Prostate gland (tissue), 2 donors: ENCODE results near the gene SHANK3. TPM values are rescaled to one million over a fixed set of nuclear protein-coding genes. Genes with fewer than 3 reads are reported as not detected.

Experiments
- DNase-seq: peaks from one replicate; pipeline ENCODE4 v3.0.0-alpha.2; 2019; ENCODE audit warnings: low spot score
- H3K27ac ChIP-seq, 2 donors: fragments of 200-600 bp; sonication (generic); 2 replicates each; pipeline ENCODE4 v1.5.1; 2017 to 2019
- H3K27me3 ChIP-seq: fragments of 200-600 bp; sonication (generic); replicated peaks from 2 replicates; pipeline ENCODE4 v1.5.1; 2019; ENCODE audit not compliant: insufficient read depth
- H3K36me3 ChIP-seq, 2 donors: fragments of 200-600 bp; sonication (generic); 1 replicate in 1 of 2; 2 replicates in 1 of 2; pipeline versions ENCODE4 v1.5.1 to v1.8.1; 2017 to 2019
- H3K4me1 ChIP-seq: fragments of 200-600 bp; sonication (generic); replicated peaks from 2 replicates; pipeline ENCODE4 v1.5.1; 2019
- H3K4me3 ChIP-seq, 2 donors: fragments of 200-600 bp; sonication (generic); 2 replicates each; pipeline ENCODE4 v1.5.1; 2017 to 2019
- H3K9me3 ChIP-seq: fragments of 200-600 bp; sonication (generic); 2 replicates; pipeline ENCODE4 v1.5.1; 2017
- CTCF ChIP-seq, 4 experiments: fragments of 200-600 bp in 2 of 4; fragments of 450-650 bp in 2 of 4; sonication (generic) in 2 of 4; IDR thresholded peaks; 1 replicate in 3 of 4; 2 replicates in 1 of 4; pipeline ENCODE4 v1.5.1; 2016 to 2019; ENCODE audit warnings: antibody characterized with exemption in 4 of 4, mild to moderate bottlenecking in 2 of 4, moderate library complexity in 2 of 4
- POLR2A ChIP-seq: fragments of 450-650 bp; IDR thresholded peaks from one replicate; pipeline ENCODE4 v1.6.1; 2016; ENCODE audit warnings: antibody characterized with exemption, mild to moderate bottlenecking
- POLR2AphosphoS5 ChIP-seq: sonication (generic); formaldehyde crosslinking; IDR thresholded peaks from one replicate; pipeline ENCODE4 v1.6.1; 2017; ENCODE audit warnings: antibody characterized with exemption
- WGBS: methylation state at CpG from one replicate; pipeline ENCODE4 v1.1.5; 2018; 5-methylcytosine and 5-hydroxymethylcytosine counted together
- intact Hi-C: fragments of 100-400 bp; cut with DNase I; formaldehyde crosslinking; loops from one replicate; pipeline ENCODE4 v1.14.2; 2022
- total RNA-seq, 2 donors: library from RNA; depleted of rRNA; stranded (reverse); fragments of >200 nt; gene quantifications; one replicate each; pipeline ENCODE4 v1.1.0, GENCODE V29; 2016

SHANK3 gene
- total RNA-seq, 2 donors from 2014 or later = 9.1 to 18.3 TPM

DNA sequence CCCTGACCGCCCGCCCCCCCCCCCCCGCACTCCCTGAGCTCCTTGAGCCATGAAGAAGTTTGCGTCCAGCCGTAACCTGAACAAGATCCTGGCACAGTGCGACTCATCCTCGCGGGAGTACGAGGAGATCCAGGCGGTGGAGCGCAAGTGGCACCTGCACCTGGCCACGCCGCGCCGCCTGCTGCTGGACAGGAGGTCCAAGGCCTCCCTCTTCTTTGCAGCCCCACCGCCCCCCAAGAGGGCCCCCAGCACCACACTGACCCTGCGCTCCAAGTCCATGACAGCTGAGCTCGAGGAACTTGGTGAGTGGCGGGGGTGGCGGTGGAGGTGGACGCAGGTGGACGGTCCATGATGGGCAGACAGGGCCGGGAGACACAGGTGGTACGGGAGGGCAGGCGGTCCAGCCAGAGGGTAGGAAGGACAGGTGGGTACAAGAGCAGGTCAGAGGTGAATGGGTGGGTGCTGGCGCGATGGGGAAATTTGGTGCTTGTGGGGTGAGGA, 33.3 kb downstream of the SHANK3 start:
- Histone ChIP-seq H3K36me3 (no peaks in the 10 kb centered on the region), H3K4me3 (no peak overlapping the region), H3K4me1 (no peaks in the 10 kb centered on the region), H3K9me3 (no peaks in the 10 kb centered on the region), H3K27me3 (no peaks in the 10 kb centered on the region), H3K27ac (no peak overlapping the region)
- no peak for DNase-seq
- 85% methylated on average over 25 of the region's 27 CpGs for WGBS
- intact Hi-C loops = no loop called here
- TF ChIP-seq CTCF (IDR thresholded peaks at IDR 0.05) = no peak
- no peak for TF ChIP-seq POLR2A
- no peak for TF ChIP-seq POLR2AphosphoS5

GRCh38 chr22:50706481-50707125, 34.0 kb downstream of the SHANK3 start:
- 93% methylated on average over 14 of the region's 14 CpGs for WGBS
- Histone ChIP-seq H3K9me3 (no peaks in the 10 kb centered on the region), H3K27me3 (no peaks in the 10 kb centered on the region), H3K4me3 (no peak overlapping the region), H3K4me1 (no peaks in the 10 kb centered on the region), H3K36me3 (no peaks in the 10 kb centered on the region), H3K27ac (no peak overlapping the region)
- TF ChIP-seq CTCF (IDR thresholded peaks at IDR 0.05) (no peak), POLR2AphosphoS5 (no peak), POLR2A (no peak)
- no peak for DNase-seq
- intact Hi-C loops = no loop called here

DNA sequence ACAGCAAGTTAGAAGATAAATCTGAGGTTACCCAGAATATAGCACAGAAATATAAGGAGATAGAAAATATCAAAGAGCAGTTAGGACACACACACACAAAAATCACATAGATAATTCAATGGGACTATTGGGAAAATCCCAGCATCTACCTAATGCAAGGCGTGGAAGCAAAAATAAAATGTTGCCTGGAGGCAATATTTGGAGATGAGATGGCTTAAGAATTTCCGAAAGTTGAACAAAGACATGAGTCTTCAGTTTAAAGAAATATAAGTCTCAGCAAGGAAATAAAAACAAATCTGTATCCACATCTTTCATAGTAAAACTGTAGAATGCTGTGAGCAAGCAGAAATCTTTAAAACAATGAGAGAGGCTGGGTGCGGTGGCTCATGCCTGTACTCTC, 35.9 kb downstream of the SHANK3 start:
- Histone ChIP-seq H3K9me3 (no peaks in the 10 kb centered on the region), H3K4me3 (no peak overlapping the region), H3K36me3 (no peaks in the 10 kb centered on the region), H3K4me1 (no peaks in the 10 kb centered on the region), H3K27ac (no peak overlapping the region), H3K27me3 (no peaks in the 10 kb centered on the region)
- 89% methylated on average over 3 of the region's 3 CpGs for WGBS
- no peak for DNase-seq
- no peak for TF ChIP-seq CTCF (IDR thresholded peaks at IDR 0.05)
- no peak for TF ChIP-seq POLR2A
- TF ChIP-seq POLR2AphosphoS5 = no peak
- intact Hi-C loops = no loop called here

DNA sequence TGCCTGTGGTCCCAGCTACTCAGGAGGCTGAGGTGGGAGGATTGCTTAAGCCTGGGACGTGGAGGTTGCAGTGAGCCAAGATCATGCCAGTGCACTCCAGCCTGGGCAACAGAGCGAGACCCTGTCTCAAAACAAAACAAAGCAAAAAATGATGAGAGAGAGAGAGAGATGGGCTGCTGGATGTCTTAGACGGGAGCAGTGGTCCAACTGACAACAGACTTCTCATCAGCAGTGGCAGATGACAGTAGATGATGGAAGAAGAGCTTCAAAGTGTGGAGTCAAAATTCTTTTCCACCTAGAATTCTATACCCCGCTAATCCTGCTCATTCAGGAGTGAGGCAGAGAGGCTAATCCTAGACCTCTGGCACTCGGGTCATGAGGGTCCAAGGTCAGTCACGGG, 36.4 kb downstream of the SHANK3 start:
- no peaks in the 10 kb centered on the region for H3K27me3 ChIP-seq
- H3K4me3 ChIP-seq = no peak overlapping the region
- TF ChIP-seq POLR2A = no peak
- no peak for TF ChIP-seq CTCF (IDR thresholded peaks at IDR 0.05)
- TF ChIP-seq POLR2AphosphoS5 = no peak
- 90% methylated on average over 6 of the region's 6 CpGs for WGBS
- H3K27ac ChIP-seq = no peak overlapping the region
- intact Hi-C loops = no loop called here
- no peaks in the 10 kb centered on the region for H3K36me3 ChIP-seq
- DNase-seq = no peak
- H3K9me3 ChIP-seq = no peaks in the 10 kb centered on the region
- H3K4me1 ChIP-seq = no peaks in the 10 kb centered on the region

- TF ChIP-seq POLR2AphosphoS5 (no peak), POLR2A (no peak), CTCF (IDR thresholded peaks at IDR 0.05) (no peak)
- intact Hi-C loops = no loop called here
- no peak overlapping the region for H3K4me3 ChIP-seq
- no peaks in the 10 kb centered on the region for H3K9me3 ChIP-seq
- H3K27ac ChIP-seq = no peak overlapping the region
- 82% methylated on average over 6 of the region's 6 CpGs for WGBS
- no peaks in the 10 kb centered on the region for H3K4me1 ChIP-seq
- no peaks in the 10 kb centered on the region for H3K36me3 ChIP-seq
- DNase-seq = no peak
- no peaks in the 10 kb centered on the region for H3K27me3 ChIP-seq
Measured at GRCh38 chr22:50710221-50710620, 37.6 kb downstream of the SHANK3 start.
